ENCODE results near the gene MEIKIN. TPM values are rescaled to one million over a fixed set of nuclear protein-coding genes. Genes with fewer than 3 reads are reported as not detected.

MEIKIN gene, protein sequence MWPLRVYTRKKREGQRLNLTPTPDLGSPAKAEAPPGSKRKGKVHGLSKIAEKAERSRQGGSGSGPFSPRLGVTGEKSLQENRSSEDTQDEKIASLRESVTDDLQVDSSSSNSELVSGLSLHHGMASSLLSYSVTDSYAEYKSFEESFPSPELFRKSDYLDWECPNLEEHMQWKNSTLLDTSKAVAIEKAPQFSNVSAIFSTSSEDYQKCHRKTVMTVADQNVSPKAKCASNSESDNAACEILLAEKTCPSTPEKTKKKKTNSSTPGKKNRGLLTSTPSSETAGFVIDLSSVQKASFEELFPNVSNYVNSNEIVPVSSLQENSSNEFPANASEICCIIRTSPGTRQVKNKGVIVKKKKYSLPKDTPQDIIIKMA
- not detected for total RNA-seq

DNA sequence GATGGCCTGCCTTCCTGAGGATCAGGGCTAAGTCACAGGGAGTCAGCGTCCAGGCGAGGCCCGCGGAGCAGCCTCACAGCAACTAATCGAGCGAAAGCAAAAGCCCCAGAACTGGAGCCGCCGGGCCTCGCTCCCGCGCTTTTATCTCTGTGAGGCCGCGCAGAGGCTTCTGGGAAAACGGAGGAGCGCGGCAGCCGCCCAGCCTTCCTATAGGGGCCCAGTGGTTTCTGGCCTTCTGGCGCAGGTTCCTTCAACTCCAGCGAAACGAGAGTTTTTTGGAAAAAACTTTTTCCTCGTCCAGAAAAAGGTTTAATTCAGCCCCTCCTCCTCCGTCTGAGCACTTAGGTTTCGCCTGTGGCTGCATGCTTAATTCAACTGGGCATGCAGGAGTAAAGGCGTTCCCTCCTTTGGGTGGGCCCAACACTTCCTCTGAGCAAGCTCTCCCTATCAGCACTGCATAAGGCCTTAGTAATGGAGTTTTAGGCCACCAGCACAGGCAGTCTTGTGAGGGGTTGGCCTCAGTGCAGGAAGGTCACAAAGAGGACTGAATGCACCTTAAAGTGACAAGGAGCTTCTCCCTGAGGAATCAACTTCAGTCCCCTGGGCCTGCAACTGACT lies at the start of gene MEIKIN:
Gene MEIKIN, minus strand, starts transcription at position 113 of the 618 bp plus-strand sequence. CDS start 158 bp downstream, outside the sequence.
- no peak for DNase-seq
- H3K27me3 Mint-ChIP-seq: no peaks in the 10 kb centered on the region
- peaks cover 3% of the 10 kb centered on the region for H3K36me3 Mint-ChIP-seq
- no peaks in the 10 kb centered on the region for H3K4me1 Mint-ChIP-seq
- H3K4me3 Mint-ChIP-seq: no peak within 1 kb of the TSS
- H3K27ac Mint-ChIP-seq: no peak within 1 kb of the TSS
- no peaks in the 10 kb centered on the region for H3K9me3 Mint-ChIP-seq

DNA sequence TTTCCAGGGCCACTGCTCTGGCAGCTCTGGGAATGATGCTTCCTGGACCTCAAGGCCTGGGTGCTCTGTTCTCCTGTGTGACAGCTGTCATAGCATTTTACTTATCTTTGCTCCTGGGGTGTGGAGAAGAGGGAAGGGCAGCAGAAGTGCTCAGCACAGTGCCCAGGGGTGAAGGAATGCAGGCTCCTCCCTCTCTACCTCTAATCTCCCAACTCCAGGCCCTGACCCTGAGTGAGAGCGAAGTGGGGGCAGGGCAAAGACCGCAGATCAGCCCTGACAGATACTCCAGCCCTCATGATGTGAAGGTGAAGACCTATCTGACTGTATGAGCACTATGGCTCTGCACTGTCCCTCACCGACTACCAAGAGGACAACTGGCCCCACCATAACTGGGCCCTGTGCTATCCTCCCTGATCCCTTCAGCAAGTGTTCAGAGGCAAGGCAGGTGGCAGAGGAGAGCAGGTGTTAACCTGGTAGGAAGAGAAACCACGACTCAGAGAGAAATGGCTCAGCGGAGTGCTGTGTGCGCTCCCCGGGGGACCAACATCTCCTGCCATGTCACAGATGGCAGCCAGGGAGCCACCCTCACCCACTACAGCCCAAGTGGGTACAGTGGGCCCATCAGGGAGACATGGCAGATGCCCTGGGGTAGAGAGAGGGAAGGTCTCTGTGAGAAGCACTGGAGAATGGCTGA lies 49.2 kb upstream of the MEIKIN start:
- H3K36me3 Mint-ChIP-seq: no peaks in the 10 kb centered on the region
- H3K27ac Mint-ChIP-seq: no peak overlapping the region
- DNase-seq: no peak
- no peak overlapping the region for H3K4me3 Mint-ChIP-seq
- peaks cover 12% of the 10 kb centered on the region for H3K4me1 Mint-ChIP-seq
- H3K27me3 Mint-ChIP-seq: no peaks in the 10 kb centered on the region
- H3K9me3 Mint-ChIP-seq: no peaks in the 10 kb centered on the region

DNA sequence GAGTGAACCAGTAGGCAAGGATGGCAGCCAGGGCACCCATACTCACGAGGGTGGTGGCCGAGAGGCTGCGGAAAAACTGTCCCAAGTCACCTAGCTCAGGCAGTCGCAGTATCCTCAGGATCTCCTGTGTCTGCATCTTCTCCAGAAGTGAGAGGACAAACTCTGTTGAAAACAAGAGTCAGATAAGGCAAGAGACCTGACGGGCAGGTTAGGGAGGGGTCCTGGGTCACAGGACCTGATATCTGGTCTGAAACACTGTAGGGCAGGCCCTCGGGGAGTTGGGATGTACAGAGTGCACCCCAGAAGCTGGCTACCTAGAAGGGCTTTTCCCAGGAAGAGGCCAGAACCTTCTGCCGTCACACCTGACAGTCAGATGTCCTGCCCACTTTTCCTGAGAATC lies 48.6 kb upstream of the MEIKIN start:
- Mint-ChIP-seq H3K4me3 (no peak overlapping the region), H3K36me3 (no peaks in the 10 kb centered on the region), H3K27ac (no peak overlapping the region), H3K9me3 (no peaks in the 10 kb centered on the region), H3K4me1 (peaks cover 8% of the 10 kb centered on the region), H3K27me3 (no peaks in the 10 kb centered on the region)
- DNase-seq: no peak

DNA sequence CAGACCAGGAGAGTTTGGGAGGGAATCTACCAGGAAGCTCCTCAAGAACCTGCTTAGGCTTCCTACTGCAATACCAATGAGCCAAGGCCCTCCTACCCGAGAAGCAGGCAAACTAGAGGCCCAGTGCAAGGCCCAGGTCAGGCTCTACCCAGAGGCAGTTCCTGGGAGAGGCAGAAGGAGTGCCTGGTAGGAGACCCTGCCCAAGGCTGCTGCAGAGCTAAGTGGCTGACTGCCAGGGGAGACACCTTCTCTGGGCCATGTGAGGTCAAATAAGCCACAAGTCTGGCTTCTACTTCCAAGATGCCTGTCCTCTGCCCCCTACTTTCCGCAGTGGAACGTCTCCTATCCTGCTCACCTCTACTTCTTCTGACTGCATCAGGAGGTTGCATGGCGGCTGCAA lies 48.2 kb upstream of the MEIKIN start:
- H3K4me3 Mint-ChIP-seq: no peak overlapping the region
- H3K36me3 Mint-ChIP-seq: no peaks in the 10 kb centered on the region
- no peak for DNase-seq
- H3K27me3 Mint-ChIP-seq: no peaks in the 10 kb centered on the region
- H3K4me1 Mint-ChIP-seq: peaks cover 3% of the 10 kb centered on the region
- no peak overlapping the region for H3K27ac Mint-ChIP-seq
- H3K9me3 Mint-ChIP-seq: no peaks in the 10 kb centered on the region

DNA sequence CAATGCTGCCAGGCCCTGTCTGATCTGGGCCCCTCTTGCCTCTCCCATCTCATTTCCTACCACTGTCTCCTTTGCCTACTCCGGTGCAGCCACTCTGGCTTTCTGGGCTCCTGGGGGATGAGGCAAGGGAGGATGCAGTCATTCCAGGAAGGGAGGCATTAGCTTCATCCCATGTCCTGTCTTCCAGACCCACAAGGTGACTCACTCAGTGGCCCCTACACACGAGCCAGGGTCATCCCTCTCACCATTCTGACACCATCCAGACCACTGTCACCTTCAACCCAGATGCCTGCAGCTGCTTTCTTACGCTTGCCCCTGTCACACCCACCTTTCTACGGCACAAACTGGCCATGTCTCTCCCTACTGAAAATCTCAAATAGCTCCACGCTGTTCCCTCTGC lies 46.9 kb upstream of the MEIKIN start:
- Mint-ChIP-seq H3K27me3 (no peaks in the 10 kb centered on the region), H3K36me3 (no peaks in the 10 kb centered on the region), H3K4me3 (no peak overlapping the region), H3K27ac (no peak overlapping the region), H3K9me3 (no peaks in the 10 kb centered on the region), H3K4me1 (peaks cover 3% of the 10 kb centered on the region)
- DNase-seq: no peak

DNA sequence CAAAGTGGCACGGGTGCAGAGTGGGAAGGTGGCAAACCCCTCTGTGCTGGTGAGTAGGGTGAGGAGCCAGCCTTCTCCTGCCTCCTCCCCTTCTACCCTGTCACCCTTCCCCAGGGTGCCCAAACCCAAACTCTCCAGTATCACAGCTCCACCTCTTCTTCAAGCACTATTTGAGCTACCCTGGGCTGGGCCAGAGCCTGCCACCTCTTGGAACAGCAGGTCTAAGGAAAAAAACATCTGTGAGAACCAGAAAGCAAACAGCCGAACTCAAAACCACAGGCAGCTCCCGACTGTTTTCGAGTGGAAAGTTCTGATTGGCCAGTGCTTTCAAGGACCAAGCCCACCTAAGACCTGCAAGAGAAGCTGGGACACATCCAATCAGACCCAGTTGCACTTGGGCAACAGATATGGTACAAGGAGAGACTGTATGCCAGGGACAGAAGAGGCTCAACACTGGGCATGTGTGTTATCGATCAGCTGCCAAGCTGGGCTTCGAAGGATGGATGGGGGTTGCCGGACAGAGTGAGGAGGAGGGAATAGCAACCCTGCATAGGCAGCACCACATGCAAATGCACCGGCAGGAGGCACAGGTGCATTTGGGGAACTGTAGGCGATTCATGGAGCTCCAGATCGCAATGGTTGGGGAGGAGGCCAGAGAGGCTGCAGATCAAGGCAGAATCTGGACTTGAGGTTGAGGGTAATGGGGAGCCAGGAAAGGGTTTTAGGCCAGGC lies 46.3 kb upstream of the MEIKIN start:
- Mint-ChIP-seq H3K4me1 (peaks cover 2% of the 10 kb centered on the region), H3K9me3 (no peaks in the 10 kb centered on the region), H3K36me3 (no peaks in the 10 kb centered on the region), H3K27ac (no peak overlapping the region), H3K4me3 (no peak overlapping the region), H3K27me3 (no peaks in the 10 kb centered on the region)
- no peak for DNase-seq

DNA sequence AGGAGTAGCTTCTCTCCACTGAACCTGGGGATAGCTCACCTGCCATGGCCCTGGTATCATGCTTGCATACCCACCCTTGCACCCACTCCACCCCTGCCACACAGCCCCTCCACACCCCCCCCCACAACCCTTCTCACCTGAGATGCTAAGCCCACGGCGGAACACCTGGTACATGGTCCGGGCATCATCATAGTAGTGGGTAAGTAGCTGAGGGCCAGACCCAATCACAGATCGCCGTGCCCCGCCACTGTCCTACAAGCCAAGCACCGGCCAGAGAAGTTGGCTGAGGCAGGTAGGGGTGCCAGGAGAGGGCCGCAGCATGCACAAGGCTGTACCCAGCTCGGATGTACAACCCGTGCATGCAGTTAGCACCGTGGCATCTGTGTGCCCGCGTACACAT lies 45.3 kb upstream of the MEIKIN start:
- H3K27me3 Mint-ChIP-seq: no peaks in the 10 kb centered on the region
- DNase-seq: no peak
- H3K4me1 Mint-ChIP-seq: no peaks in the 10 kb centered on the region
- no peak overlapping the region for H3K27ac Mint-ChIP-seq
- H3K9me3 Mint-ChIP-seq: no peaks in the 10 kb centered on the region
- no peak overlapping the region for H3K4me3 Mint-ChIP-seq
- H3K36me3 Mint-ChIP-seq: no peaks in the 10 kb centered on the region

DNA sequence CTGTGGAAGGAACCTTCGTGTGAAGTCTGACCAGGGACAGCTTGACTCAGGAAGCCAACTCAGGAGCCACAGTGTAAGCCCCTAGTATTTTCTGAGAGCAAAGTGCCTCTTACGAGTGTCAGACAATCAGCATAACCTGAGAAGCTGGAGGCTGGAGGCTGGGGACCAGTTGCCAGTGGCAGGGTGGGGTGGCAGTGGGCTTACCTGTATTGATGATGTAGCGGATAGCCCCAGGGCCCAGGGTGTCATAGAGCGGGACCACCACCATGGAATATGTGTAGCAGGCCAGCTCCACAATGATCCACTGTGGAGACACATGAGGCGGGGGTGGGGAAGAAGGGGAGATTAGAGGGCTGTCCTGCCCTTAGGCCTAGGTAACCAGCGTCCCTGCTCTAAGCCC lies 43.1 kb upstream of the MEIKIN start:
- Mint-ChIP-seq H3K4me1 (peaks cover 2% of the 10 kb centered on the region), H3K9me3 (no peaks in the 10 kb centered on the region), H3K4me3 (no peak overlapping the region), H3K36me3 (no peaks in the 10 kb centered on the region), H3K27ac (no peak overlapping the region), H3K27me3 (no peaks in the 10 kb centered on the region)
- no peak for DNase-seq

DNA sequence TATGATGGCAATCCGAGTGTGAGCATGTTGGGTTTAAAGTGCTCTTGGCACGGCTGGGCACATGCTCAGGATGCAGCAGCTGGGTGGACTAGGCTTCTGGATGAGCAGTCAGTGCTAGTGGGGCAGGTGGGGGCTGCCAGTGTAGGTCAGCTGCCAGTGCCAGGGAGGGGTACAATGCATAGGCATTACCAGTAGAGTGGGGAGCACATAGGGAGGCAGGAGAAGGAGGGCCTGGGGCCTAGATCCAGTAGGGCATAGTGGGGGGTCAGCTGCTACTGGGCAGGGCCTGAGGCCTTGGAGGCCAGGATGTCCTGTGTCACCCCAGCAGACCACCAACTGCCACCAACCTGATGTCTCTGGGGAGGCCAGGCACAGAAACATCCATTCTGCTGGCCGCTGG lies 41.8 kb upstream of the MEIKIN start:
- Mint-ChIP-seq H3K4me3 (no peak overlapping the region), H3K36me3 (no peaks in the 10 kb centered on the region), H3K27ac (no peak overlapping the region), H3K27me3 (no peaks in the 10 kb centered on the region), H3K9me3 (no peaks in the 10 kb centered on the region), H3K4me1 (peaks cover 10% of the 10 kb centered on the region)
- DNase-seq: no peak

DNA sequence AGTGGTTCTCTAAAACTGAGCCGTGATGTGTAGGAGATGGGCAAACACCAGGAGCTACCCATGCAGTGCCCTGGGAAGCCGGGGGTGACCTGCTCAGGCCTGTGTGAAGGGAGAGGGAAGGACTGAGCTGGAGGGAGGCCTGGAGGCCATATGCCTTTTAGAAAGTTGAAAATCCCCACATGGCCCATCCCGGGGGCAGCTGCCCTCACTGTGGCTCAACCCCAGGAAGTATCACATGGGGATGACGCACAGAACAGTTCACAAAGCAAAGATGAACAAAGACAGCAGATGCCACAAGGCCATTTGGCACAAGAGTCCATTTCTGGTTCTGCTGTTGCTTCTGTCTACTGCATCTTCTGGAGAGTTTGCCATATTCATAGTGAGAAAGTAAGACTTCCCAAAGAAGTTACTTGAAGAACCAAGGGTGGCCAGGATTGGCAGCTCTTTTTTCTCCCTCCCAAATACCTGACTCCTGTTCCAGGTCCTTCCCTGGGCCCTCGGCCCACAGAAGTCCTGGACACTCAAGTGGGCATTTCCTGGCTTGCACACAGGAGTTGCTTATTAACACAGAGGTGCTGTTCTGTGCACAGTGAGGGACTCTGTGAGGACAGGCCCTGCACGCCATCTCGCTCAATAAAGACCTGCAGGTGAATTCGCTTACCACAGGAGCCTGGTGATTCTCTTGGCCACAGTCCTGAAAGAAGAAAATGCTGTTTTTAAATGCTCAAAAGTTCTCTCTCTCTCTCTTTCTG lies 40.9 kb upstream of the MEIKIN start:
- Mint-ChIP-seq H3K27me3 (no peaks in the 10 kb centered on the region), H3K9me3 (no peaks in the 10 kb centered on the region), H3K36me3 (no peaks in the 10 kb centered on the region), H3K4me3 (no peak overlapping the region), H3K4me1 (peaks cover 10% of the 10 kb centered on the region), H3K27ac (no peak overlapping the region)
- DNase-seq: no peak

DNA sequence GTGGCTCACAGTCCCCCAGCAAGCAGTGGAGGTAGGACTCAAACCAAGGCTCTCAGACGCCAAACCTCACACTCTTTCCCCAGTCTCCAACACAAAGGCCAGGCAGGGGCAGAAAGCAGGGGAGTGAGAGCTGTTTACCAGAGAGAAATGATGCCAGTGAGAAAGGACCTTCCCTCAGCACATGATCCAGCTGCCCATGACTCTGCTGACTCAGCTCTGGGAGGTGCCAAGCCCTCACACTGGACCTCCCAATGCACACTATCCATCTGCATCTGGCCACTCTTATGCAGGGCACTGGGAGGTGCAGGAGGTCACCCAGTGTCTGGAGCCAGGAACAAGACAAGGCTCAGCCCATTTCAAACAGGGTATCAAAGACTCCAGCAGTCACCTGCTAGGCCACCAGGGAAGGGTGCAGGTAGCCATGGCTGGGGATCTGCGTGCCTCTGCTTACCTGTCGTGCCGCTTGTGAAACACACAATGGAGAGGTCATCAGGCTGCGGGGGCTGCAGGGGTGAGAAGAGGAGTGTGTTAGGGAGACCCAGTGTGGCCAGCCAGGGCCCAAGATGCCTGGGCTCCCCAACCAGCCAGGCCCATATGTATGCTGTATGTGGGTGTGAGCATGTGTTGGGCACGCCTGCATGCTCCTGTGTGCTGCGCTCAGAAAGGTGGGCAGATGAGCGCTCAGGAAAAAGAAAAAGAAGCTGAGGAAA lies 39.6 kb upstream of the MEIKIN start:
- Mint-ChIP-seq H3K4me1 (peaks cover 10% of the 10 kb centered on the region), H3K27me3 (no peaks in the 10 kb centered on the region), H3K27ac (no peak overlapping the region), H3K9me3 (no peaks in the 10 kb centered on the region), H3K4me3 (no peak overlapping the region), H3K36me3 (no peaks in the 10 kb centered on the region)
- no peak for DNase-seq

DNA sequence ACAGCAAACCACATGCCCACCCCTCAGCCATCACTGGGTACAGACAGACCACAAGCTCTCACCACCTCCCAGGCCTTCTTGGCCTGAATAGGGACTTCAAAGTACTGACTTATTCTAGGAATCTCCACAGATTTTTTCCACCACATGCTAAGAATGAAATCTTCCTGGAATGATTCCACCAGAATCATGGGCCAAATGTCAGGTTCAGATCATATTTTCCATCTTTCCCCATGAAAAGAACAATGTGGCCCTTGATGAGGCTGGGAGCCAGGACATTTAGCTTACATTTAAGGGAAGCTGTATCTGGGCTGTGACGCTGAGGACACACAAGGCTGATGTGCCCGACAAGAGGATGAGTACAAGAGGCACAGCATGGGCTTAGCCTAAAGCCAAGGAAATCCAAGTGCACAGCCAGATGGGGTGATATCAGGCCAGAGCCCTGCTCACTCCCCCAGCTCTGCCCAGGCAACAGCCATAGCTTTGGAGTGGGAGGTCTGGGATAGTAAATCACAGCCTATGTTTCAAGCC lies 37.8 kb upstream of the MEIKIN start:
- H3K4me1 Mint-ChIP-seq: peaks cover 10% of the 10 kb centered on the region
- no peaks in the 10 kb centered on the region for H3K9me3 Mint-ChIP-seq

DNA sequence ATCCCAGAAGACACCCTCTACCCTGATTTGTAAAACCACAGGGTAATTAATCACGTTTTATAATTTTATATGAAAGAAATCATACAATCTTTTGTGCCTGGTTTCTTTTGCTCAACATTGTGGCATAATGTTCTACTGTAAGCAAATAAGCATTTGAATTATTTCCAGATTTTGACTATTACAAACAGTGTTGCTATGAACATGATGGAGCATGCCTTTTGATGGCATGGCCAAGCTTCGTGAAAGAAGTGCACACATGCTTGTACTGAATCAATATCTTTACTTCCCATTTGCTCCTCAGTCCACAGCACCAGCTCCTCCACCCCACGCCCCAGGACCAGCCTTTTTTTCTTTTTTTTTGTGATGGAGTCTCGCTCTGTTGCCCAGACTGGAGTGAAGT lies 36.1 kb upstream of the MEIKIN start:
- Mint-ChIP-seq H3K4me3 (no peak overlapping the region), H3K9me3 (no peaks in the 10 kb centered on the region), H3K27ac (no peak overlapping the region), H3K36me3 (no peaks in the 10 kb centered on the region), H3K27me3 (no peaks in the 10 kb centered on the region), H3K4me1 (peaks cover 23% of the 10 kb centered on the region)
- DNase-seq: no peak

More for the DNA sequence above, 37.8 kb upstream of the MEIKIN start:
- H3K27ac Mint-ChIP-seq: no peak overlapping the region
- H3K27me3 Mint-ChIP-seq: no peaks in the 10 kb centered on the region
- no peaks in the 10 kb centered on the region for H3K36me3 Mint-ChIP-seq
- no peak for DNase-seq
- H3K4me3 Mint-ChIP-seq: no peak overlapping the region

DNA sequence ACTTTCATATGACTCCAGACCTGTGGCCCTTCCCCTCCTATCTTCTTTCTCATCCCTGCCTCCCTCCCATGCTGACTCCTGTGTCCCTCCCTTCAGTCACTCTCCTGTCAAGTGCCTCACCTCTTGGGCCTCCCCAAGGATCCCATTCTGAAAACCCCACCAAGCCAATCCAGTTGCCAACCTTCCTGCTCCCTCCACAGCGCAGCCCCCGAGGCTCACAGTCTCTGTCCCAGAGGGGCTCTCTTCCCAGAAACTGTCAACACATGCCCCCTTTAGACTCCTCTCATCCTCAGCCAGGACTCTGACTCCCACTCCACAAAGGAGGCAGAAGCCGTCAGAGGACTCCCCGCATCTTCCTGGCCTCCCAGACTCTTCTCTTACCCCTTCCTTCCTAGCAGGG lies 35.2 kb upstream of the MEIKIN start:
- Mint-ChIP-seq H3K27ac (no peak overlapping the region), H3K9me3 (no peaks in the 10 kb centered on the region), H3K4me3 (no peak overlapping the region), H3K4me1 (peaks cover 27% of the 10 kb centered on the region), H3K36me3 (no peaks in the 10 kb centered on the region), H3K27me3 (no peaks in the 10 kb centered on the region)
- no peak for DNase-seq

All from activated naive CD8-positive, alpha-beta T cell treated with anti-CD3 and anti-CD28 coated beads for 36 hours (primary cell).